ENCODE results near the gene GP1BB.

GP1BB gene

DNA sequence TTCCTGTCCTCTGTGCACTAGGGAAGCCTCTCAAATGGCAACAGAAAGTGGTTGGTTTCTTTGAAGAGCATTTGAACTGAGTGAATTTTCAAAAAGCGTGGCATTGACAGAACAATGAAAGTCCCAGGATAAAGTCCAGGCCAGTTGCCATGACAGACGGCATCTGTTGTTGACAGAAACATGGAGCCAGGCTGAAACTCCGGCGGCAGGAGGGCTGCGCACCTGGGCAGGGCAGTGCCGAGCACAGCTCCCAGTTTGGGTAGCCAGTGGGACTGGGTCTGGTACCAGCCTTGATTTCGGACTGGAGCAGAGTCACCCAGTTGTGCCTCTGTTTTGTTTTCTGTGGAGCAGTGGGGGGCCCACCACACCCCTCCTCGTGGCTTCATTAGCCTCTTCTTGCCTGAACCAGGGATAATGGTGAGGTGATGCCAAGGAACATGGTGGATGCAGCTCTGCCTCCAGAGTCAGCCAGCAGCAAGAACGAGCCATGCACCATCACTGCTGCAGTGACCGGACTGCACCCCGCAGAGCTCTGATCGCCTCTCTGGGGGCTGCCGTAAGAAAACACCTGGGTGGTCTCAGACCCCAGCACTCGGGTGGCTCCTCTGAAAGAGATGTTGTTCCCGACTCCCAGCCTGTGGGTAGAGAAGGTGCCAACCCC lies 18.9 kb upstream of the GP1BB start:
- DNase-seq (ENCODE audit: extremely low spot score): no peak
- TF ChIP-seq FOXM1 (IDR thresholded peaks at IDR 0.05; ENCODE audit: borderline replicate concordance) (no peak), FOXK2 (IDR thresholded peaks at IDR 0.05) (no peak), BHLHE40 (IDR thresholded peaks at IDR 0.05; ENCODE audit: borderline replicate concordance) (no peak), LEF1 (IDR thresholded peaks at IDR 0.05; ENCODE audit: borderline replicate concordance) (no peak), ELF4 (IDR thresholded peaks at IDR 0.05) (no peak), TARDBP (IDR thresholded peaks at IDR 0.05) (no peak), L3MBTL2 (conservative IDR thresholded peaks at IDR 0.05) (no peak), ARNT (IDR thresholded peaks at IDR 0.05) (no peak), NFRKB (IDR thresholded peaks at IDR 0.05) (no peak)
- TF ChIP-seq, protein P1, sequence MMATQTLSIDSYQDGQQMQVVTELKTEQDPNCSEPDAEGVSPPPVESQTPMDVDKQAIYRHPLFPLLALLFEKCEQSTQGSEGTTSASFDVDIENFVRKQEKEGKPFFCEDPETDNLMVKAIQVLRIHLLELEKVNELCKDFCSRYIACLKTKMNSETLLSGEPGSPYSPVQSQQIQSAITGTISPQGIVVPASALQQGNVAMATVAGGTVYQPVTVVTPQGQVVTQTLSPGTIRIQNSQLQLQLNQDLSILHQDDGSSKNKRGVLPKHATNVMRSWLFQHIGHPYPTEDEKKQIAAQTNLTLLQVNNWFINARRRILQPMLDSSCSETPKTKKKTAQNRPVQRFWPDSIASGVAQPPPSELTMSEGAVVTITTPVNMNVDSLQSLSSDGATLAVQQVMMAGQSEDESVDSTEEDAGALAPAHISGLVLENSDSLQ (IDR thresholded peaks at IDR 0.05): no peak
- ChIA-PET POLR2A (interaction anchor here (1.0 kb wide), 1 partner anchor 413 kb away, joined by 3 read pairs; the partner anchor contains the start of gene CLTCL1), CTCF (interaction anchor here (1.7 kb wide), 1 partner anchor 25 kb away, joined by 10 read pairs; no protein-coding TSS in a partner anchor)

DNA sequence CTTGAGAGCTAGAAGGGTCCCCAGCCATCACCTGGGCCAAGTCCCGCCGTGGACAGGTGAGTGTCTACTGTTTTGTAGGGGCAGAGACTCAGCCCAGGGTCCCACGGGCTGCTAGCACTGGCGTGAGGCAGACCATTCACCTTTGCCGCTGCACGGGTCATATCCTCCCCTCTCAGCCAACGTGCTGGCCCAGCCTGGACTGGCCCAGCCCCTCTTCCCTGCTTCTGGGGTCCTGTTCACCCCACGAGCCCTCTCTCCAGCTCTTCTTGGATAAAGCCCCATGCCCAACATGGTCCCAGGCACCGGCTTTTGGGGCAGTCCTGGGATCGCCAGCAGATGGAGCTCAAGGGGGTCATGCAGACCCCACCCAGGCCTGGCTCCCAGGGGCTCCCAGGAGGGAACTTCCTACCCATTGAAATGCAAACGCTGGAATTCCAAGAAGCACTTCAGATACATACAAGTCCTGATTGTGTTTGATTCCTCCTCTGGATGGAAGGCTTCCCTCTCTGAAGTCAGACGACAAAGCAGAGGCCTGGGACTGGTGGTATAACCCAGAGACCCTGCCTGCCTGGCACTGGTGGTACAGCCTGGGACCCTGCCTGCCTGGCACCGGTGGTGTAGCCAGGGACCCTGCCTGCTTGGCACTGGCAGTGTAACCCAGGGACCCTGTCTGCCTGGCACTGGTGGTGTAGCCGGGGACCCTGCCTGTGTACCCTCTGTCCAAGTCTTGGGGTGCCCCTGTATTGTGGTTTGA lies 18.0 kb upstream of the GP1BB start:
- TF ChIP-seq ZNF384 (IDR thresholded peaks at IDR 0.05): no peak
- no peak for TF ChIP-seq FOXK2 (IDR thresholded peaks at IDR 0.05)
- TF ChIP-seq BHLHE40 (IDR thresholded peaks at IDR 0.05; ENCODE audit: borderline replicate concordance): no peak
- CTCF ChIA-PET: interaction anchor here (1.7 kb wide), 1 partner anchor 26 kb away, joined by 10 read pairs; no protein-coding TSS in a partner anchor
- POLR2A ChIA-PET: interaction anchor here (1.0 kb wide), 1 partner anchor 414 kb away, joined by 3 read pairs; the partner anchor contains the start of gene CLTCL1
- DNase-seq (ENCODE audit: extremely low spot score): no peak

DNA sequence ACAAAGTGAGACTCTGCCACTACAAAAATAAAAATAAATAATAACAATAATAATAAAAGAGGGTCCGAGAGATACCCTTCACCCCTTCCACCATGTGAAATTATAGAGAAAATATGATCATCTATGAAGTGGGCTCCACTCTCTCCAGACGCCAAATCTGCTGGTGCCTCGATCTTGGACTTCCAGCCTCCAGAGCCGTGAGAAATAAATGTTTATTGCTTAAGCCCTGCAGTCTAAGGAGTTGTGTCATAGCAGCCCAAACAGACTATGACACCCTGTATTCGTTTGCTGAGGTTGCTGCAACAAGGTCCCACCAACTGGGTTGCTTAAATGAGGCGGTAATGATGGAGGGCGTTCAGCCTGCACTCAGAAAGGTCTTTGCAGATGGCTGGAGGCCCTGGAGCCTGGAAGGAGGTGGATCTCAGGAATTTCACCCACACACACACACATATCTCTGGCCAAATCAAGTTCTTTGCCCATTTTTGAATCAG lies 16.6 kb upstream of the GP1BB start:
- ChIA-PET POLR2A (no interaction called here), CTCF (no interaction called here)
- DNase-seq (ENCODE audit: extremely low spot score): no peak
- no peak for TF ChIP-seq LEF1 (IDR thresholded peaks at IDR 0.05; ENCODE audit: borderline replicate concordance)
- no peak for TF ChIP-seq ARNT (IDR thresholded peaks at IDR 0.05)
- no peak for TF ChIP-seq FOXM1 (IDR thresholded peaks at IDR 0.05; ENCODE audit: borderline replicate concordance)
- no peak for TF ChIP-seq CTBP1 (IDR thresholded peaks at IDR 0.05; ENCODE audit: borderline replicate concordance)
- TF ChIP-seq, protein P1 (IDR thresholded peaks at IDR 0.05): no peak
- no peak for TF ChIP-seq SP1 (IDR thresholded peaks at IDR 0.05)
- no peak for TF ChIP-seq ZNF384 (IDR thresholded peaks at IDR 0.05)
- no peak for TF ChIP-seq FOXA1 (IDR thresholded peaks at IDR 0.05)
- no peak for TF ChIP-seq TARDBP (IDR thresholded peaks at IDR 0.05)
- TF ChIP-seq NFRKB (IDR thresholded peaks at IDR 0.05): no peak
- TF ChIP-seq SUZ12 (IDR thresholded peaks at IDR 0.05): no peak
- TF ChIP-seq BHLHE40 (IDR thresholded peaks at IDR 0.05; ENCODE audit: borderline replicate concordance): no peak
- TF ChIP-seq FOXK2 (IDR thresholded peaks at IDR 0.05): no peak
- TF ChIP-seq HDGF (IDR thresholded peaks at IDR 0.05; ENCODE audit: borderline replicate concordance): no peak

DNA sequence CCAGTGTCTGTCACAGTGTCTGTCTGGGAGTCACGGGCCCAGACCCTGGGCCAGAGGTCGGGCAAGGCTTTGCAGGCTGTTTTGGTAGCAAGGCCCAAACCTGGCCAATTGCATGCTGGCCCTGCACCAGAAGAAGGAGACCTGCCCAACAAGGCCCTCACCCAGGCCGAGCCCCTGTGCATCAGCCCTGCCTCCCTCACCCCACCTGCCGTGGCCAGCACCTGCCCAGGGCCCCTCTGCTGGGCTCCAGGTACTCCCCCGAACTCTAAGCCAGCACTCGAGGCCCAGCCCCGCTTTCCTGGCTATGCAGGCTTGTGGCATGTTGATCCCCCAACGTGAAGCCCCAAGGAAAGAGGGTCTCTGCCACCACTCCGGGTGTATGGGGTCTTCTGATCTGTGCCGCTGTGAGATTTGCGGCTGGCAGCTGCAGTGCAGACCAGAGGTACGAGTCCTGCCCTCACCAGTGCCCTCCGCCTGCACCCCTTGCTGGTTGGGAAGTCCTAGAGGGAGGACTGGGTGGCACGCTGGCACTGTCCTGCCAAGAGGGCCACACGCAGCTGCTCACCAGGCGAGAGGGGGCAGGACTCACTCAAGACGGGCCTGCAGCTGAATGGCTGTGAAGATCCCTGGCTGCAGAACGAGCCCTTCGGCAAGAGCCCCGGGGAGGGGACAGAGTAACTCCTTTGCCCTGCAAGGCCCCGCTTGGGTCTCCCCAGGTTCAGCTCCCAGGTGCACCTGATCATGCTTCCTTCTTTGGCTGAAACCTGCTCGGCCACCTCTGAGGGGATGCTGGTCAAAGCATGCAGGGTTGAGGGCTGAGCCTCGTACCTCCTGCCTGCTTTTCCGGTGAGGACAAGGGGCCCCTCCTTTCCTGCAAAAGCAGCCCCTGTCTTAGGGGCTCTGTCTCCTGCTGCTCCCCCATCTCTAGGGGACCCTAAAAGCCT lies 15.7 kb upstream of the GP1BB start:
- DNase-seq (ENCODE audit: extremely low spot score): no peak
- ChIA-PET POLR2A (no interaction called here), CTCF (interaction anchor here (2.3 kb wide), 1 partner anchor 16 kb away, joined by 5 read pairs; the partner anchor contains the start of gene GP1BB)
- TF ChIP-seq NFRKB (IDR thresholded peaks at IDR 0.05) (no peak), SUZ12 (IDR thresholded peaks at IDR 0.05) (no peak), L3MBTL2 (conservative IDR thresholded peaks at IDR 0.05) (no peak), ZNF384 (IDR thresholded peaks at IDR 0.05) (no peak), TARDBP (IDR thresholded peaks at IDR 0.05) (no peak), FOXK2 (IDR thresholded peaks at IDR 0.05) (no peak), CTBP1 (IDR thresholded peaks at IDR 0.05; ENCODE audit: borderline replicate concordance) (no peak), SP1 (IDR thresholded peaks at IDR 0.05) (no peak), ELF4 (IDR thresholded peaks at IDR 0.05) (no peak), FOXA1 (IDR thresholded peaks at IDR 0.05) (no peak), ARNT (IDR thresholded peaks at IDR 0.05) (no peak), FOXM1 (IDR thresholded peaks at IDR 0.05; ENCODE audit: borderline replicate concordance) (no peak), BHLHE40 (IDR thresholded peaks at IDR 0.05; ENCODE audit: borderline replicate concordance) (no peak)
- TF ChIP-seq, protein P1 (IDR thresholded peaks at IDR 0.05): no peak

DNA sequence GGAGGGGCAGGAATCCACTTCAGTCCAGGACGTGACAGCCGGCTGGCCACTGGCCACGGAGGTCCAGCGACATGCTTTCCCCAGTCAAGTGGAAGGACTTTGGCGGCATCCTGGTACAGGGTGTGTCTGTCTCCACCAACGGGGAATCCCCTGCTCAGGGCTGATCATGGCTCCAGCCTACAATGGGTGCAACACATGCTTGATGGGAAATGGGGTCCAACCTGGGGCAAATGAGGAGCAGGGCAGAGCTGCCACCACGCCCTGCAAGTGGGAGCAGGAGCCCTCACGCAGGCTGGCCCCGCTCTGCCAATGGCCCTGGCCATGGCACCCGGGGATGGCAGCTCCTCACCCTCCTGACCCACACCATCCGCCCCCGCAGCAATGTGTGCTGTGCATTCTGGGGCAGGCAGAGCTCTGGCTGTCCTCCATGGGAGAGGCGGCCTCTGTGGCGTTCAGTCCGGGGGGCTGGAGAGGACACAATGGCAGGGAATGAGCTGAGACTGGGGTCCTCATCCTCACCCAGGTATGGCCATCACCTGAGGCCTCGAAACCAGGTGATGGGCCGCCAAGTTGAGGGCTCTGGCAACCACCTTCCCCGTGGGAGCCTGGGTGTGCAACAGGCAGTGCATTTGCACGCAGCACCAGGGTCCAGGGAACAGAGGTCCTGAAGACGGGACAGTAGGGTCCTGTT lies 14.9 kb upstream of the GP1BB start:
- ChIA-PET CTCF (interaction anchor here (0.9 to 2.3 kb wide), 2 partner anchors 15 to 22 kb away, joined by 3 to 5 read pairs; partner anchors contain the start of gene GP1BB), POLR2A (no interaction called here)
- TF ChIP-seq ARNT (IDR thresholded peaks at IDR 0.05) (no peak), FOXM1 (IDR thresholded peaks at IDR 0.05; ENCODE audit: borderline replicate concordance) (no peak), ELF4 (IDR thresholded peaks at IDR 0.05) (no peak), L3MBTL2 (conservative IDR thresholded peaks at IDR 0.05) (no peak), LEF1 (IDR thresholded peaks at IDR 0.05; ENCODE audit: borderline replicate concordance) (no peak), ZNF384 (IDR thresholded peaks at IDR 0.05) (no peak), NFRKB (IDR thresholded peaks at IDR 0.05) (no peak), SUZ12 (IDR thresholded peaks at IDR 0.05) (no peak), BHLHE40 (IDR thresholded peaks at IDR 0.05; ENCODE audit: borderline replicate concordance) (no peak), HDGF (IDR thresholded peaks at IDR 0.05; ENCODE audit: borderline replicate concordance) (no peak), FOXA1 (IDR thresholded peaks at IDR 0.05) (no peak), CTBP1 (IDR thresholded peaks at IDR 0.05; ENCODE audit: borderline replicate concordance) (no peak), TARDBP (IDR thresholded peaks at IDR 0.05) (no peak), FOXK2 (IDR thresholded peaks at IDR 0.05) (no peak), SP1 (IDR thresholded peaks at IDR 0.05) (no peak)
- TF ChIP-seq, protein P1 (IDR thresholded peaks at IDR 0.05): no peak
- no peak for DNase-seq (ENCODE audit: extremely low spot score)

Data from HEK293T (cell line).